ENCODE results near the gene ZNF556. TPM values are rescaled to one million over a fixed set of nuclear protein-coding genes. Genes with fewer than 3 reads are reported as not detected.

The ZNF556 gene
- polyA plus RNA-seq, 1 donor (not counting 4 experiments of a cell fraction or from before 2014, with no cell fraction given): 0.01 TPM

- Histone ChIP-seq H3K4me1 (ENCODE audit: control insufficient read depth, extremely low read depth, insufficient read depth, low read length) (no peaks in the 10 kb centered on the region), H3K79me2 (ENCODE audit: control insufficient read depth, insufficient read depth, low read length) (no peaks in the 10 kb centered on the region), H3K9me3 (ENCODE audit: control insufficient read depth, low read depth, low read length) (no peaks in the 10 kb centered on the region), H3K4me2 (ENCODE audit: control insufficient read depth, extremely low read depth, insufficient read depth, low read depth, low read length) (no peak overlapping the region), H3K9ac (ENCODE audit: control insufficient read depth, extremely low read depth, insufficient read depth, low read length) (no peak overlapping the region), H3K27me3 (ENCODE audit: control insufficient read depth, extremely low read depth, insufficient read depth, low read length) (no peaks in the 10 kb centered on the region), H3K27ac (ENCODE audit: control insufficient read depth, insufficient read depth, low read length) (no peak overlapping the region), H3K9me1 (ENCODE audit: control insufficient read depth, extremely low read depth, insufficient read depth, low read length) (no peaks in the 10 kb centered on the region), H2AFZ (ENCODE audit: control insufficient read depth, low read length) (no peak overlapping the region), H4K20me1 (ENCODE audit: control insufficient read depth, extremely low read depth, insufficient read depth, low read length) (no peaks in the 10 kb centered on the region), H3K36me3 (ENCODE audit: control insufficient read depth in 2 of 2, extremely low read depth in 1 of 2, insufficient read depth in 2 of 2, low read length in 2 of 2) (no peaks in the 10 kb centered on the region), H3K4me3 (ENCODE audit: control insufficient read depth in 2 of 3, extremely low read depth in 1 of 3, insufficient read depth in 2 of 3, low read depth in 1 of 3, low read length in 3 of 3) (no peak overlapping the region)
- dilution Hi-C loops (cut with MboI; ENCODE audit: extremely low pct_ligation_motif_present, low sequenced_read_pairs): no loop called here
- TF ChIP-seq EZH2 (IDR thresholded peaks at IDR 0.05; ENCODE audit: low read length): no peak
- TF ChIP-seq, protein P1, sequence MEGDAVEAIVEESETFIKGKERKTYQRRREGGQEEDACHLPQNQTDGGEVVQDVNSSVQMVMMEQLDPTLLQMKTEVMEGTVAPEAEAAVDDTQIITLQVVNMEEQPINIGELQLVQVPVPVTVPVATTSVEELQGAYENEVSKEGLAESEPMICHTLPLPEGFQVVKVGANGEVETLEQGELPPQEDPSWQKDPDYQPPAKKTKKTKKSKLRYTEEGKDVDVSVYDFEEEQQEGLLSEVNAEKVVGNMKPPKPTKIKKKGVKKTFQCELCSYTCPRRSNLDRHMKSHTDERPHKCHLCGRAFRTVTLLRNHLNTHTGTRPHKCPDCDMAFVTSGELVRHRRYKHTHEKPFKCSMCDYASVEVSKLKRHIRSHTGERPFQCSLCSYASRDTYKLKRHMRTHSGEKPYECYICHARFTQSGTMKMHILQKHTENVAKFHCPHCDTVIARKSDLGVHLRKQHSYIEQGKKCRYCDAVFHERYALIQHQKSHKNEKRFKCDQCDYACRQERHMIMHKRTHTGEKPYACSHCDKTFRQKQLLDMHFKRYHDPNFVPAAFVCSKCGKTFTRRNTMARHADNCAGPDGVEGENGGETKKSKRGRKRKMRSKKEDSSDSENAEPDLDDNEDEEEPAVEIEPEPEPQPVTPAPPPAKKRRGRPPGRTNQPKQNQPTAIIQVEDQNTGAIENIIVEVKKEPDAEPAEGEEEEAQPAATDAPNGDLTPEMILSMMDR (optimal IDR thresholded peaks at IDR 0.05 in 1 of 3, IDR thresholded peaks at IDR 0.05 in 1 of 3, conservative IDR thresholded peaks at IDR 0.05 in 1 of 3; ENCODE audit: extremely low read depth in 1 of 3, insufficient read depth in 2 of 3, low read length in 3 of 3): no peak
- no peak for FAIRE-seq
- no peak for DNase-seq (ENCODE audit: low read depth, low spot score)
These were observed 575 bp upstream of the ZNF556 start for GRCh38 chr19:2866495-2867024.

DNA sequence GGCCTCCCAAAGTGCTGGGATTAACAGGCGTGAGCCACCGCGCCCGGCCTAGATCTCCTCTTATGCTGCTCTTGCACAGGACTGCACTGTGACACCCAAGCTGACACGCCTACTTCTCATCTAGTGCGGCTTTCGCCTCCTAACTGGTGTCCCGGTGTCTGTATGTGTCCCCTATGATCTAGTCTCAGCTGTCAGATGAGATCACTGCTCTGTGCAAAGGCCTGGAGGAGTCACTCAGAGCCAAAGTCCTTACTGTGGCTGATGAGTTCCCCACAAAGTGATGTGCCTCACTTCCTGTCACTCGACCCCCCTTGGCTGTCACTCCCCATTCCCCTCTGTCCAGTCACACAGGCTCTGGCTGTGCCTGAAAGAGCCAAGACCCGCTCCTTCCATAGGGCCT, 2.5 kb downstream of the ZNF556 start:
- Histone ChIP-seq H3K9me1 (ENCODE audit: control insufficient read depth, extremely low read depth, insufficient read depth, low read length) (no peaks in the 10 kb centered on the region), H3K36me3 (ENCODE audit: control insufficient read depth in 2 of 2, extremely low read depth in 1 of 2, insufficient read depth in 2 of 2, low read length in 2 of 2) (no peaks in the 10 kb centered on the region), H3K4me1 (ENCODE audit: control insufficient read depth, extremely low read depth, insufficient read depth, low read length) (no peaks in the 10 kb centered on the region), H3K4me2 (ENCODE audit: control insufficient read depth, extremely low read depth, insufficient read depth, low read depth, low read length) (no peak overlapping the region), H3K27me3 (ENCODE audit: control insufficient read depth, extremely low read depth, insufficient read depth, low read length) (no peaks in the 10 kb centered on the region), H2AFZ (ENCODE audit: control insufficient read depth, low read length) (no peak overlapping the region), H3K79me2 (ENCODE audit: control insufficient read depth, insufficient read depth, low read length) (no peaks in the 10 kb centered on the region), H3K9me3 (ENCODE audit: control insufficient read depth, low read depth, low read length) (no peaks in the 10 kb centered on the region), H3K27ac (ENCODE audit: control insufficient read depth, insufficient read depth, low read length) (no peak overlapping the region), H4K20me1 (ENCODE audit: control insufficient read depth, extremely low read depth, insufficient read depth, low read length) (no peaks in the 10 kb centered on the region), H3K4me3 (ENCODE audit: control insufficient read depth in 2 of 3, extremely low read depth in 1 of 3, insufficient read depth in 2 of 3, low read depth in 1 of 3, low read length in 3 of 3) (no peak overlapping the region), H3K9ac (ENCODE audit: control insufficient read depth, extremely low read depth, insufficient read depth, low read length) (no peak overlapping the region)
- FAIRE-seq (no peak), DNase-seq (ENCODE audit: low read depth, low spot score) (no peak)
- no peak for TF ChIP-seq EZH2 (IDR thresholded peaks at IDR 0.05; ENCODE audit: low read length)
- TF ChIP-seq, protein P1 (optimal IDR thresholded peaks at IDR 0.05 in 1 of 3, IDR thresholded peaks at IDR 0.05 in 1 of 3, conservative IDR thresholded peaks at IDR 0.05 in 1 of 3; ENCODE audit: extremely low read depth in 1 of 3, insufficient read depth in 2 of 3, low read length in 3 of 3): no peak
- dilution Hi-C loops (cut with MboI; ENCODE audit: extremely low pct_ligation_motif_present, low sequenced_read_pairs): no loop called here
